GM19238 (cell line): ENCODE data around the gene NEO1.

ENCODE experiments used
- DNase-seq: peaks from one replicate; pipeline ENCODE4 v3.0.0; 2011; ENCODE audit warnings: low spot score; ENCODE audit not compliant: insufficient read length

Gene NEO1

DNA sequence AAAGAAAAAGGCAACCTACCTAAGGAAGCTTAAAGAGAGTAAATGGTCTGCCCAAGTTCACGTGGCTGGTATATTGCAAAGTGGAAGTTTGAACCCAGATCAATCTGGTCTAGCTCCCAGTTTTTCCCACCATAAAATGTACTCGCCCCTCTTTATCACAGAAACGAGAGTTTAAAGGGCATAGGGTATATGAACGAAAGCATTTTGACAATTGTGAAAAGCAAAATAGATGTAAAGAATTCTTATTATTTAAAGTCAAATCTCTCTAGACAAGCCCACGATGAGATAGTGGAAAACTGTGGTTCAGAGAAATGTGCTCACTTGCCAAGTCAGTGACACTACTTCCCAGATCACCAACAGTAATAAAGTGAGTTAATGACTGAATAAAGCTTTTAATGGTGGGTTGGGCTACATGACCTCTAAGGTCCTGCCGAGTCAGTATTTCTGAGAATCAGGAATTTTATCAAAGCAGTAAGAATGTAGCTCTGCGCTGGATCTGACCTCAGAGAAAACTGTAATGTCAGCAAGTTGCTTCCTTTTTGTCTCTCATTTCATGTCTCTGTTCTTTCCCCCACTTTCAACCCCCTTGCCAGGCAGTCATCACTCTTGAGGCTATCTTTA lies 23.3 kb upstream of the NEO1 start:
- DNase-seq = no peak

DNA sequence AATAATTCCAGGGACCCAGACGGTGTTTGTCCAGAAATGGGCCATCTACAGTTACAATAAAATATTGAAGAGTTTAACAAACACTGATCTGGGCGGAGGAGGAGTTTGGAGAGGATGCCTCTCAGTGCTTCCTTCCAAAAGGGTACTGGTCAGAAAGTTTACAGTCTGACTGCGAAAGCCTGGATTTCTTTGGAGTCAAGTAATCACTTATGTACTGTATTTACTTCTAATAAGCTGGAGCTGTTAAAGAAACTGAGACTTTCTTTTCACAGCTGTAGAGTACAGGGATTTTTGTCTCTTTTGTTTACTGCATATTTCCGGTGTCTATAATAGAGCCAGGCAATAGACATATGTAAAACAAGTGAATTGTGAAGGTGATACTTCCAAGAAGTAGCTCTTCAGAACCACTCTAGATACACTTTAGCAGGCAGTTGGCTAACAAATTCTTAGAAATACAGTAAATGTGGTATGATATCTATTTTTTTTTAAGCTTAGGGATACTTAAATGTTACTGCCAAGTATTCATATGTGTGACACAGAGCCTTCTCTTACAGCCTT lies 22.1 kb upstream of the NEO1 start:
- DNase-seq = no peak

- no peak for DNase-seq
These were observed 20.6 kb upstream of the NEO1 start for GRCh38 chr15:73031648-73032047.

- no peak for DNase-seq
These were observed 18.7 kb upstream of the NEO1 start for GRCh38 chr15:73033611-73034010.

- no peak for DNase-seq
These were observed 18.0 kb upstream of the NEO1 start for GRCh38 chr15:73034221-73034620.

DNA sequence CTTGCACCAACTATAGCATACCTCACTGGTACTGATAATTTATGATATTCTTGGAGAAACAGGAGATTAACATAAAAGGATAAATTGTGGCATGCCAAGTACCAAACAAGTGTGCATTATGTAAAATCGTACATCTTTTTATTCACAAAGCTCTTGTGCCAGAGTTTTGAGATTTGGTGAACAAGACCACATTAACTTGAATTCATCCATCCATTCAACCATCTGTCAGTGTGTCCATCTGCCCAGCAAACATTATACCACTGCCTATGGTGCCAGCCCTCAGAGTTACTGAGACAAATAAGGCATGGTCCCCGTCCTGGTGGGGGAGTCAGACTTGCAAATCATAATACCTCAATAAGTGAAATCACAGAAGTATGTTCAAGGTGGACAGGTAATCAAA lies 17.0 kb upstream of the NEO1 start:
- no peak for DNase-seq

DNA sequence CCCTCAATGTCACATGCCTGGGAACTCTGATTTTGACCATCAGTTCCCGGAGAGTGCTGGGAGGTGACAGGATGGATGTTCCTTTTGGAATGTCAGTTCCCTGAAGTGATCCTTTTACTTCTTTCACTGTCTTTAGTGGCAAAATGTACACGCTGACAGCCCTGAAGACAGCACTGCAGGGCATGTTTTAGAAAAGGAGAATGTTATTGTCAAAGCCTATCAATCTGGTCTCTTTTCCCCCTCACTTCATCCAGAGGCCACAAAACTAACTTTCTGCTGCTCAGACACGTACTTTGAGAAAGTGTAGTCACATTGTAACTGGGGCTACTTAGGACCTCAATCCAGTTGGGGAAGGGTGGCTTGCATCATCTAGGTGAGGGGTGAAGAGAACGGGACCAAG lies 14.0 kb upstream of the NEO1 start:
- no peak for DNase-seq

- DNase-seq = no peak
These were observed 6.2 kb upstream of the NEO1 start for GRCh38 chr15:73046073-73046472.

DNA sequence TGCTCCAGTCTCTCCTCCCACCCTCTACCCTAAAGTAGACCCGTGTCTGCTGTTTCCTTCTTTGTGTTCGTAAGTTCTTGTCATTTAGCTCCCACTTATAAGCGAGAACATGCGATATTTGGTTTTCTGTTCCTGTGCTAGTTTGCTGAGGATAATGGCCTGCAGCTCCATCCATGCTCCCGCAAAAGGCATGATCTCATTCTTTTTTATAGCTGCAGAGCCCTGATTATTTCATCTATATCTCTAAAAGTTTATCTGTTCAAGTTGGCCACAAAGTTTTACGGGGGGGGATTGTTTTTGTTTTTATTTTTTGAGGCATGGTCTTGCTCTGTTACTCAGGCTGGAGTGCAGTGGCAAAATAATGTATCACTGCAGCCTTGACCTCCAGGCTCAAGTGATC lies 4.4 kb upstream of the NEO1 start:
- no peak for DNase-seq

DNA sequence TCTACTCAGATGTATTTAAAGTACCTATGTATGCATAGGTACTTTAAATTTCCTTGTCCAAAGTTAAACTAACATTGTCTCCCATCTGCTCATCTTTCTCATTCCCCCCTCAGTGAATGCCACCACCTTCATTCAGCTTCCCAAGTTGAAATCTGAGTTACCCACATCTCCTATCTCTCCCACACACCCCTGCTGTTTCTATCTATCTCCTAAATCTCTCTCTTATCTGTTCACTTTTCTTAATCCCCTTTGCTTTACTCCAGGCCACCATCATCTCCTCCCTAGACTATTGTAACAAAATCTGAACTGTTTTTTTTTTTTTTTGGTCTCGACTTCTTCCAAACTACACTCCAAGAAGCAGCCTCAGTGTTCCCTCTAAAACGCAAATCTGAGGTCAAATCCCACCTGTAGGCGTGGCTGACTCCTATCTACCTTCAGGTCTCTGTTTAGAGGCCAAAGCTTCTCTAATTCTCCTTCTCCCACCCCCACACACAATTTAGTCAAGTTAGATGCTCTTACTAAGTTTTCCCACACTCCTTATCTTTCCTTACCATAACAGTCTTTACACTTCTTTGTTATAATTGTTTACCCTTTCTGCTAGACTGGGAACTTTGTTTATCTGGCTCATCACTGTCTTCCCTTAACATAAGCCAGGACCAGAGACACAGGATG lies 3.5 kb upstream of the NEO1 start:
- DNase-seq = no peak

- no peak for DNase-seq
These were observed 2.6 kb upstream of the NEO1 start for GRCh38 chr15:73049564-73050215.

- no peak for DNase-seq
These were observed 1.5 kb upstream of the NEO1 start for GRCh38 chr15:73050561-73051295.

DNA sequence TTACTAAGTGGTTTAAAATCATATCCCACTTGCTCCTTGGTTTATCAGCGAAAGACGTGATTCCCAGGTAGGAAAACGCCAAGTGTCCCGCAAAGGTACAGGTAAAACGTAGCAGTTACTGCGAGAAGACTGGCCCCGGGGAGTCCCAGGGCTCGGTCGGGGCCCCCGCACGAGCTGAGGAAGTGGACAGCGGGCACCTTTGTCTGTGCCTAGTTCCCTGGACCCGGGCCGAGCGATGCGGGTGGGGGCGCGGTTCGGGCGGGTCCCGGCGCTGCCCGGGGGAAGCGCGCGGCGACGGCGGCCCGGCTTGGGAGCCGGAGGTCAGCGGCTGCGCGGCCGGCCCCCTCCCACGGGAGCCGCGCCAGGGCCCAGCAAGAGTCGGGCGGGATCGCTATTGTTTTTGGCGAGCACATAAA lies 864 bp upstream of the NEO1 start:
- peak; percentile 4 for DNase-seq

DNA sequence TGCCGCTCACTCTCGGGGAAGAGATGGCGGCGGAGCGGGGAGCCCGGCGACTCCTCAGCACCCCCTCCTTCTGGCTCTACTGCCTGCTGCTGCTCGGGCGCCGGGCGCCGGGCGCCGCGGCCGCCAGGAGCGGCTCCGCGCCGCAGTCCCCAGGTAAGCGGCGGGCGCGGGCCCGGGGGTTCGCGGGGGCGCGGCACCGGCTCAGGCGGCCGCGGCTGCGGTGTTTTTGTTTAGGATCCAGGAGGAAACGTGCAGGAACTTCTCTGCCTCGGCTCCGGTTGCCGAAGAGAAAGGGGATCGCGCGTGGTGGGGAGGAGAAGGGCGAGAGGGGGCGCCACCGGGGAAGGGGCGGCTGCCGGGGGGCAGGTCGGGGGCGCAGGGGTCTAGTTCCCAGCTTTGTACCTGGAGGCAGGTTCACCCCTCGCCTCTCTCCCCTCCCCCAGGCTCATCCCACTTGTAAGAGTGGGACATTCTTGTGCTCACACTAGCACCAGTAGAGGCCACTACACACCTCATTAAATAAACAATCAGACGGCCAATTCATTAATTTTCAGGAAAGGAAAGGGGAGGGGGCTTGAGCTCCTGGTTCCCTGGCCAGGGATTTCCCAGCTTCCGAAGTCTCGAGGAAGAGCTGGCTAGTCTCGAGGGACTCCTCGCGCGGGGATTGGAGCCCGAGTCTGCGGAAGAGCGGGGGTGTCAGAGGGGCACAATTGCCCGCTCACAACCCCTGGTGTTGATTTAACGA lies 562 bp downstream of the NEO1 start:
- peak; percentile 9 for DNase-seq

DNA sequence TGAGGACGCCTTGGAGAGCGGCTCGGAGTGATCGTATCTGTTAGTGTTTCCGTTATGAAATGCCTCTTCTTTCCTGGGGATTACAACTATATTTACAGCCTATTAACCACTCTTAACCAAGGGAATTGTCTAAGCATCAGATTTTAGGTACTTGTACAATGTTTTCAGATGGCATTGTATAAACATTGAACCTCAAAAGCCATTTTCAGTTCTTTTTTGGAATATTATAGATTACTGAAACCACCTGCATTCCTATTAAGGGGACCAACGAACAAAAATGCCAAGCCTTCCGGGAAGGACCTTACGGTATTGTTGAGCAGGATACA lies 1.1 kb downstream of the NEO1 start:
- no peak for DNase-seq

DNA sequence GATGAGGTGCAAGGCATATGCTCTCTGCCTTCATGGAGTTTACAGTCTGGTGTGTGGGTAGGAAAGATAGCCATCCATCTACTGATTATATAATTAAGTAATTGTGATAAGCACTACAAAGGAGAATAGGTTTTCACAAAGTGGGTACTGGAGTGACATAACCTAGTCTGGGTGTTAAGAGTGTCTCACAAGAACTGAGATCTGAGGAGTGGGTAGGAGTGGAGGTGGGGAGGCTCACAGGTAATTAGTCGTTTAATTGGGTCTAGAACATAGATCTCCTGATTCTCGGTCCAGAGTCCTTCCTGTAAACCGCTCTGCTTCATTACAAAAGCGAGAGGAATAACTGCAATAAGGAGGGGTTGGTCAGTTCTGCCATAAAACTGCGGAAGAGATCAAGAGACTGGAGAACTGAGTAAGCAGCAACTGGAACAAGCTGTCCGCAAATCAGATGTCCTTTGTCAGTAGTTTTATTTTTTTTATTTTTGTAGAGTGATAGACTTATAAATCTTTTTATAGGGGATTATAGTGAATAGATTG lies 2.2 kb downstream of the NEO1 start:
- no peak for DNase-seq

- DNase-seq = no peak
These were observed 4.2 kb downstream of the NEO1 start for GRCh38 chr15:73056460-73056859.

- no peak for DNase-seq
These were observed 6.2 kb downstream of the NEO1 start for GRCh38 chr15:73058437-73058836.

DNA sequence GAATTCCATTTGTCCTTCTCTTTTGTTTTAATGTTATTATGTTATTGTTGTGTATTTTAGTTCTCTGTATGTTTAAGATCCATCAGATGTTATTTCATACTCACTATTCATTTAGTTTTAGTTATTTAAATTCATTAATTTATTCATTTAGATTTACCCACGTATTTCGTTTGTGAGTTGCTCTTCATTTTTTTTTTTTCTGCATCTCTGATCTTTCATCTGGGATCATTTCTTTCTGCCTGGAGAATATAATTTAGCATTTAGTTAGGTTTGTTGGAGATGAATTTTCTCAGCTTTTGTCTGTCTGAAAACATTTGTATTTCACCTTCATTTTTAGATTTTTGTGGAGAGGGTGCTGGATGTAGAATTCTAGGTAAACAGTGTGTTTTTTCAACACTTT lies 12.9 kb downstream of the NEO1 start:
- no peak for DNase-seq

GRCh38 chr15:73069109-73069508 lies 16.8 kb downstream of the NEO1 start:
- no peak for DNase-seq

- DNase-seq = no peak
These were observed 20.6 kb downstream of the NEO1 start for GRCh38 chr15:73072894-73073293.
